ENCODE results near the gene ACR. TPM values are rescaled to one million over a fixed set of nuclear protein-coding genes. Genes with fewer than 3 reads are reported as not detected.
"Not testable (repeated sequence)": the region's sequence is repeated elsewhere in the genome, so short reads cannot be mapped to it uniquely, and the experiment has no call there.

Gene ACR
- total RNA-seq, 2 experiments from 2014 or later = not detected

- H3K27ac Mint-ChIP-seq = no peak overlapping the region
- POLR2A ChIA-PET = no interaction called here
- H3K9me3 Mint-ChIP-seq (ENCODE audit: insufficient read depth) = no peaks in the 10 kb centered on the region
- H3K4me1 Mint-ChIP-seq (ENCODE audit: low read depth) = no peaks in the 10 kb centered on the region
- no peaks in the 10 kb centered on the region for H3K36me3 Mint-ChIP-seq (ENCODE audit: low read depth)
- no peaks in the 10 kb centered on the region for H3K27me3 Mint-ChIP-seq (ENCODE audit: low read depth)
- CTCF ChIA-PET = no interaction called here
- DNase-seq = no peak
- no peak overlapping the region for H3K4me3 Mint-ChIP-seq
- no peak for ATAC-seq
Observed at GRCh38 chr22:50733521-50734342, 4.3 kb upstream of the ACR start.

- no peak overlapping the region for H3K4me3 Mint-ChIP-seq
- DNase-seq = no peak
- H3K4me1 Mint-ChIP-seq (ENCODE audit: low read depth) = no peaks in the 10 kb centered on the region
- H3K9me3 Mint-ChIP-seq (ENCODE audit: insufficient read depth) = no peaks in the 10 kb centered on the region
- no peaks in the 10 kb centered on the region for H3K27me3 Mint-ChIP-seq (ENCODE audit: low read depth)
- no peak overlapping the region for H3K27ac Mint-ChIP-seq
- no peak for ATAC-seq
- ChIA-PET POLR2A (no interaction called here), CTCF (no interaction called here)
- H3K36me3 Mint-ChIP-seq (ENCODE audit: low read depth) = no peaks in the 10 kb centered on the region
Observed at GRCh38 chr22:50734343-50734771, 3.6 kb upstream of the ACR start.

GRCh38 chr22:50734986-50735738 is 2.8 kb upstream of the ACR start:
- ChIA-PET CTCF (no interaction called here), POLR2A (no interaction called here)
- H3K9me3 Mint-ChIP-seq (ENCODE audit: insufficient read depth) = no peaks in the 10 kb centered on the region
- H3K36me3 Mint-ChIP-seq (ENCODE audit: low read depth) = no peaks in the 10 kb centered on the region
- no peak overlapping the region for H3K27ac Mint-ChIP-seq
- H3K4me3 Mint-ChIP-seq = no peak overlapping the region
- no peak for DNase-seq
- no peak for ATAC-seq
- H3K27me3 Mint-ChIP-seq (ENCODE audit: low read depth) = no peaks in the 10 kb centered on the region
- no peaks in the 10 kb centered on the region for H3K4me1 Mint-ChIP-seq (ENCODE audit: low read depth)

GRCh38 chr22:50735739-50736030 is 2.3 kb upstream of the ACR start:
- ATAC-seq = no peak
- Mint-ChIP-seq H3K27ac (no peak overlapping the region), H3K9me3 (ENCODE audit: insufficient read depth) (no peaks in the 10 kb centered on the region), H3K27me3 (ENCODE audit: low read depth) (no peaks in the 10 kb centered on the region), H3K4me1 (ENCODE audit: low read depth) (no peaks in the 10 kb centered on the region), H3K36me3 (ENCODE audit: low read depth) (no peaks in the 10 kb centered on the region), H3K4me3 (no peak overlapping the region)
- no peak for DNase-seq
- ChIA-PET POLR2A (no interaction called here), CTCF (no interaction called here)

GRCh38 chr22:50738649-50739227 is 734 bp downstream of the ACR start:
- Mint-ChIP-seq H3K4me3 (no peak overlapping the region), H3K27ac (no peak overlapping the region), H3K27me3 (ENCODE audit: low read depth) (no peaks in the 10 kb centered on the region), H3K9me3 (ENCODE audit: insufficient read depth) (no peaks in the 10 kb centered on the region), H3K36me3 (ENCODE audit: low read depth) (no peaks in the 10 kb centered on the region), H3K4me1 (ENCODE audit: low read depth) (no peaks in the 10 kb centered on the region)
- ChIA-PET CTCF (no interaction called here), POLR2A (no interaction called here)
- DNase-seq (no peak), ATAC-seq (no peak)

- DNase-seq = peak; percentile 12
- H3K27me3 Mint-ChIP-seq (ENCODE audit: low read depth) = no peaks in the 10 kb centered on the region
- ATAC-seq = no peak
- no peaks in the 10 kb centered on the region for H3K9me3 Mint-ChIP-seq (ENCODE audit: insufficient read depth)
- POLR2A ChIA-PET = no interaction called here
- H3K27ac Mint-ChIP-seq = no peak overlapping the region
- no peaks in the 10 kb centered on the region for H3K4me1 Mint-ChIP-seq (ENCODE audit: low read depth)
- no peak overlapping the region for H3K4me3 Mint-ChIP-seq
- CTCF ChIA-PET = no interaction called here
- H3K36me3 Mint-ChIP-seq (ENCODE audit: low read depth) = no peaks in the 10 kb centered on the region
Observed at GRCh38 chr22:50739279-50739691, 1.3 kb downstream of the ACR start.

GRCh38 chr22:50739894-50740293 is 1.9 kb downstream of the ACR start:
- ATAC-seq = no peak
- ChIA-PET POLR2A (no interaction called here), CTCF (no interaction called here)
- H3K36me3 Mint-ChIP-seq (ENCODE audit: low read depth) = no peaks in the 10 kb centered on the region
- no peaks in the 10 kb centered on the region for H3K9me3 Mint-ChIP-seq (ENCODE audit: insufficient read depth)
- H3K27ac Mint-ChIP-seq = no peak overlapping the region
- peak; percentile 14 for DNase-seq
- H3K4me1 Mint-ChIP-seq (ENCODE audit: low read depth) = no peaks in the 10 kb centered on the region
- no peak overlapping the region for H3K4me3 Mint-ChIP-seq
- H3K27me3 Mint-ChIP-seq (ENCODE audit: low read depth) = no peaks in the 10 kb centered on the region

- CTCF ChIA-PET; ATAC-seq; H3K27ac Mint-ChIP-seq; H3K4me3 Mint-ChIP-seq; H3K4me1 Mint-ChIP-seq (ENCODE audit: low read depth); H3K27me3 Mint-ChIP-seq (ENCODE audit: low read depth); POLR2A ChIA-PET; H3K9me3 Mint-ChIP-seq (ENCODE audit: insufficient read depth); H3K36me3 Mint-ChIP-seq (ENCODE audit: low read depth): not testable (repeated sequence)
- peak; percentile 13 for DNase-seq
Observed at GRCh38 chr22:50740714-50741113, 2.7 kb downstream of the ACR start.

- H3K27ac Mint-ChIP-seq; H3K9me3 Mint-ChIP-seq (ENCODE audit: insufficient read depth); DNase-seq; H3K27me3 Mint-ChIP-seq (ENCODE audit: low read depth); H3K4me3 Mint-ChIP-seq; CTCF ChIA-PET; POLR2A ChIA-PET; H3K36me3 Mint-ChIP-seq (ENCODE audit: low read depth); H3K4me1 Mint-ChIP-seq (ENCODE audit: low read depth); ATAC-seq: not testable (repeated sequence)
Observed at GRCh38 chr22:50744424-50744823, 6.4 kb downstream of the ACR start.

- H3K36me3 Mint-ChIP-seq (ENCODE audit: low read depth); H3K9me3 Mint-ChIP-seq (ENCODE audit: insufficient read depth); DNase-seq; CTCF ChIA-PET; H3K4me1 Mint-ChIP-seq (ENCODE audit: low read depth); H3K27me3 Mint-ChIP-seq (ENCODE audit: low read depth); ATAC-seq; H3K4me3 Mint-ChIP-seq; POLR2A ChIA-PET; H3K27ac Mint-ChIP-seq: not testable (repeated sequence)
Observed at GRCh38 chr22:50747521-50747920, 9.5 kb downstream of the ACR start.

- CTCF ChIA-PET; H3K9me3 Mint-ChIP-seq (ENCODE audit: insufficient read depth); H3K4me3 Mint-ChIP-seq; DNase-seq; H3K27ac Mint-ChIP-seq; H3K4me1 Mint-ChIP-seq (ENCODE audit: low read depth); H3K27me3 Mint-ChIP-seq (ENCODE audit: low read depth); POLR2A ChIA-PET; ATAC-seq; H3K36me3 Mint-ChIP-seq (ENCODE audit: low read depth): not testable (repeated sequence)
Observed at GRCh38 chr22:50748630-50749029, 10.6 kb downstream of the ACR start.

GRCh38 chr22:50749302-50750074 is 11.5 kb downstream of the ACR start:
- H3K36me3 Mint-ChIP-seq (ENCODE audit: low read depth); DNase-seq; H3K27me3 Mint-ChIP-seq (ENCODE audit: low read depth); H3K9me3 Mint-ChIP-seq (ENCODE audit: insufficient read depth); H3K4me1 Mint-ChIP-seq (ENCODE audit: low read depth); ATAC-seq; H3K27ac Mint-ChIP-seq; H3K4me3 Mint-ChIP-seq; CTCF ChIA-PET; POLR2A ChIA-PET: not testable (repeated sequence)
